Gastroesophageal sphincter (tissue), 3 donors: ENCODE data around the gene FAM83E.

Experiments used
- EP300 ChIP-seq: sonication (generic); formaldehyde crosslinking; IDR thresholded peaks from one replicate; pipeline ENCODE4 v1.6.1; 2017; ENCODE audit warnings: antibody characterized with exemption, mild to moderate bottlenecking
- POLR2A ChIP-seq, 2 donors: fragments of 450-650 bp; IDR thresholded peaks; one replicate each; pipeline ENCODE4 v1.6.1; 2017; ENCODE audit warnings: antibody characterized with exemption in 2 of 2, mild to moderate bottlenecking in 2 of 2, moderate library complexity in 1 of 2
- POLR2AphosphoS5 ChIP-seq: sonication (generic); formaldehyde crosslinking; IDR thresholded peaks from one replicate; pipeline ENCODE4 v1.6.1; 2017; ENCODE audit warnings: antibody characterized with exemption
- TF ChIP-seq, protein P1 (sequence below), 4 experiments: fragments of 200-600 bp in 2 of 4; fragments of 450-650 bp in 2 of 4; sonication (generic) in 1 of 4; IDR thresholded peaks; one replicate each; pipeline ENCODE4 v1.5.1; 2017 to 2019; ENCODE audit warnings: antibody characterized with exemption in 4 of 4, mild to moderate bottlenecking in 2 of 4, moderate library complexity in 2 of 4

DNA sequence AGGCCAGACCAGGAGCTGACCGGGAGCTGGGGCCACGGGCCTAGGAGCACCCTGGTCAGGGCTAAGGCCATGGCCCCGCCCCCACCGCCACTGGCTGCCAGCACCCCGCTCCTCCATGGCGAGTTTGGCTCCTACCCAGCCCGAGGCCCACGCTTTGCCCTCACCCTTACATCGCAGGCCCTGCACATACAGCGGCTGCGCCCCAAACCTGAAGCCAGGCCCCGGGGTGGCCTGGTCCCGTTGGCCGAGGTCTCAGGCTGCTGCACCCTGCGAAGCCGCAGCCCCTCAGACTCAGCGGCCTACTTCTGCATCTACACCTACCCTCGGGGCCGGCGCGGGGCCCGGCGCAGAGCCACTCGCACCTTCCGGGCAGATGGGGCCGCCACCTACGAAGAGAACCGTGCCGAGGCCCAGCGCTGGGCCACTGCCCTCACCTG lies 11.0 kb upstream of the FAM83E start:
- TF ChIP-seq, protein P1, sequence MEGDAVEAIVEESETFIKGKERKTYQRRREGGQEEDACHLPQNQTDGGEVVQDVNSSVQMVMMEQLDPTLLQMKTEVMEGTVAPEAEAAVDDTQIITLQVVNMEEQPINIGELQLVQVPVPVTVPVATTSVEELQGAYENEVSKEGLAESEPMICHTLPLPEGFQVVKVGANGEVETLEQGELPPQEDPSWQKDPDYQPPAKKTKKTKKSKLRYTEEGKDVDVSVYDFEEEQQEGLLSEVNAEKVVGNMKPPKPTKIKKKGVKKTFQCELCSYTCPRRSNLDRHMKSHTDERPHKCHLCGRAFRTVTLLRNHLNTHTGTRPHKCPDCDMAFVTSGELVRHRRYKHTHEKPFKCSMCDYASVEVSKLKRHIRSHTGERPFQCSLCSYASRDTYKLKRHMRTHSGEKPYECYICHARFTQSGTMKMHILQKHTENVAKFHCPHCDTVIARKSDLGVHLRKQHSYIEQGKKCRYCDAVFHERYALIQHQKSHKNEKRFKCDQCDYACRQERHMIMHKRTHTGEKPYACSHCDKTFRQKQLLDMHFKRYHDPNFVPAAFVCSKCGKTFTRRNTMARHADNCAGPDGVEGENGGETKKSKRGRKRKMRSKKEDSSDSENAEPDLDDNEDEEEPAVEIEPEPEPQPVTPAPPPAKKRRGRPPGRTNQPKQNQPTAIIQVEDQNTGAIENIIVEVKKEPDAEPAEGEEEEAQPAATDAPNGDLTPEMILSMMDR (IDR thresholded peaks at IDR 0.05): no peak
- TF ChIP-seq POLR2A (IDR thresholded peaks at IDR 0.05) (no peak), POLR2AphosphoS5 (no peak), EP300 (no peak)
